Right cardiac atrium (tissue), 5 donors: ENCODE results near the gene MYO19. TPM values are rescaled to one million over a fixed set of nuclear protein-coding genes. Genes with fewer than 3 reads are reported as not detected.
"Not testable (repeated sequence)": the region's sequence is repeated elsewhere in the genome, so short reads cannot be mapped to it uniquely, and the experiment has no call there.

Experiments
- ATAC-seq, 2 donors: fragments of 200-7000 bp; cut with Tn5 transposase; one replicate each; pipeline versions ENCODE4 v1.8.0 to v1.9.1; 2020; ENCODE audit warnings: moderate library complexity in 2 of 2, mild to moderate bottlenecking in 1 of 2
- DNase-seq, 3 donors: peaks; one replicate each; pipeline ENCODE4 v3.0.0-alpha.2; 2020
- H3K27ac ChIP-seq: one replicate; pipeline ENCODE4 v1.5.1; 2013; ENCODE audit warnings: mild to moderate bottlenecking, low read length, control low read depth, moderate library complexity
- H3K27me3 ChIP-seq: one replicate; pipeline ENCODE4 v1.6.1; 2013; ENCODE audit not compliant: control insufficient read depth, insufficient read depth
- H3K4me1 ChIP-seq: one replicate; pipeline ENCODE4 v1.6.1; 2013; ENCODE audit warnings: low read length; ENCODE audit not compliant: control insufficient read depth, insufficient read depth
- H3K4me3 ChIP-seq: one replicate; pipeline ENCODE4 v1.5.1; 2013; ENCODE audit warnings: low read length, control low read depth
- H3K9me3 ChIP-seq: one replicate; pipeline ENCODE4 v1.6.1; 2013; ENCODE audit warnings: low read length; ENCODE audit not compliant: control insufficient read depth
- WGBS: extraction: QIAGEN DNeasy Blood & Tissue Kit; methylation state at CpG from one replicate; pipeline ENCODE4 v1.1.7; 2013; 5-methylcytosine and 5-hydroxymethylcytosine counted together
- intact Hi-C, 4 donors: fragments of 100-400 bp; cut with DNase I; formaldehyde crosslinking; loops; one replicate each; pipeline versions ENCODE4 v1.11.0 to v1.14.0; 2022 to 2023
- polyA plus RNA-seq: library from polyadenylated mRNA; stranded (reverse); fragments of 200-250 nt; gene quantifications from one replicate; pipeline ENCODE4 v1.2.3, GENCODE V29; 2013
- total RNA-seq, 4 donors: library from RNA; stranded (reverse); fragmentation: NEBNext Ultra II Directional; extraction: Animal tissue kit (Norgen Biotek cat#: 25700); gene quantifications; one replicate each; pipeline ENCODE4 v1.2.1, GENCODE V29; 2021
- donor health status: healthy with polysubstance abuse.
- donor health status: DM: no; HTN: yes; CAD: no.
- donor health status: DM: no; HTN: no; CAD: no.
- donor health status: DM: no; HTN: yes; CAD: no; lungs with severe emphysema.
- donor health status: DM: yes; HTN: yes; CAD: no.

The MYO19 gene
- total and polyA plus RNA-seq, 5 donors: 10.7 to 21.4 (median 16.2) TPM

DNA sequence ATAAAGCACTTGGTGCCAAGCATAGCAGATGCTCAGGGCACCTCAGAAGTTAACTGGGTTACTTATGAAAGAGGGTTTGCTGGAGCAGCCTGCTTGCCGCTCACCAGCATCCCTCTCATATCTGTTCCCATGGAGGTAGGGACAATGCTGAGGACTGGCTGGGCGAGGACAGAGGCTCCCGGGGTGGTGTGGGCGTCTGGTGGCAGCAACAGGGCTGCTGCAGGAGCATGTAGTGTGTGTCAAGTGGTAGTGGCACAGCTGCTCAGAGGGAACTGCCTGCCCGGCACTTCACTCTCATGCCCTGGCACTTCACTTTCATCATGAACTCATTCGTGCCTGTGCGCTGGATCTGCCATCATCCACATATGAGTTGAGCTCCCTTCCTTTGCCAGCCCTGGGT, 75.1 kb downstream of the MYO19 start:
- Histone ChIP-seq H3K4me1 (no peaks in the 10 kb centered on the region), H3K9me3 (no peaks in the 10 kb centered on the region), H3K27ac (no peak overlapping the region), H3K4me3 (no peak overlapping the region), H3K27me3 (no peaks in the 10 kb centered on the region)
- no peak for ATAC-seq
- intact Hi-C loops: no loop called here
- WGBS: 69% methylated on average over 7 of the region's 7 CpGs
- no peak for DNase-seq

- WGBS: 92% methylated on average over 5 of the region's 5 CpGs
- H3K27me3 ChIP-seq: no peaks in the 10 kb centered on the region
These were observed 75.6 kb downstream of the MYO19 start for GRCh38 chr17:36459045-36459444.

DNA sequence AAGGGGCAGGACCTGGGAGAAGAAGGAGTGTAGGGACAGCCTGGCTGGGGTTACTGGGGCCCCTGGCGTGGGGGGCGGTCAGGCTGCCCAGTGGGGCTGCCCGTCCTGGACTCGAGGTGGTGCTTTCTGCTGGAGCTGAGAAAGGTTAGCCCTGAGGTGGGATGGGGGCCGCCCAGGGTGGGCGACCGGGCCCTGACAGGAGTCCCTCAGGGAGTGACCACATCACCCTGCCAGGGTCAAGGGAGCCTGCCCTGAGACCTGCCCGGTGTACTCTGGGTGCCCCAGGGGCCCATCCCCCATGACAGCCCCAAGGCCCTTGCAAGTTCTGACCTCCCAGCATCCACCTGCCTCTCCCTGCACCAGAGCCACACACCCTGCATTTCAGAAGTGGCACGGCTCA, 77.0 kb downstream of the MYO19 start:
- H3K4me1 ChIP-seq, H3K27me3 ChIP-seq, H3K9me3 ChIP-seq, H3K4me3 ChIP-seq, ATAC-seq, H3K27ac ChIP-seq, intact Hi-C loops, DNase-seq: not testable (repeated sequence)
- WGBS: 86% methylated on average over 9 of the region's 9 CpGs

More at GRCh38 chr17:36459045-36459444, 75.6 kb downstream of the MYO19 start:
- DNase-seq (no peak), ATAC-seq (no peak)
- no peak overlapping the region for H3K4me3 ChIP-seq
- H3K27ac ChIP-seq: no peak overlapping the region
- H3K9me3 ChIP-seq: no peaks in the 10 kb centered on the region
- intact Hi-C loops: no loop called here
- H3K4me1 ChIP-seq: no peaks in the 10 kb centered on the region

DNA sequence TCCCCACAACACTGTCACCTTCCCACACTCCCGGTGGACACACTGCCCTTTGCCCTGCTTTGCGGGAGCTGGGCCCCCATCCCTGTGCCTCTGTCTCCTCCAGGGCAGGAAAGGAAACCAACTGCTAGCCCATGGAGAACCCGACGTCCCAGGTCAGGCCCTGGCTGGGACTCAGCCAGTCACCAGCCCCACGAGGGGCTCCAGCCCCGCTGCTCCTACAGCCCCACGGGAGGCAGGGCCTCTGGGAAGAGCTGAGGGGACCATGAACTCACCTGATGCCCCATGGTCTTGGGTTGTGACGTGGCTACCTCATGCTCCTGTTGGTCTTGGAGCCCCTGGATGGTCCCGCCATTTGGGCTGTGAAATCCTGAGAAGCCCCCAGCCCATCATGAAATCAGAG, 81.8 kb downstream of the MYO19 start:
- H3K4me3 ChIP-seq, DNase-seq, H3K27ac ChIP-seq, intact Hi-C loops, H3K9me3 ChIP-seq, ATAC-seq, H3K4me1 ChIP-seq, H3K27me3 ChIP-seq: not testable (repeated sequence)
- 75% methylated on average over 9 of the region's 9 CpGs for WGBS

- ATAC-seq, intact Hi-C loops: not testable (repeated sequence)
- 59% methylated on average over 11 of the region's 15 CpGs for WGBS
These were observed 84.7 kb downstream of the MYO19 start for GRCh38 chr17:36449997-36450396.

More at GRCh38 chr17:36449997-36450396, 84.7 kb downstream of the MYO19 start:
- not testable (repeated sequence) for H3K27ac ChIP-seq, H3K4me1 ChIP-seq, H3K27me3 ChIP-seq, DNase-seq, H3K4me3 ChIP-seq, H3K9me3 ChIP-seq

Other genes with a start within 250 kb of the MYO19 start
- gene TBC1D3G, start 211.0 kb downstream of the MYO19 start, total RNA-seq: not detected
- 2.7 TPM for gene TBC1D3G, start 211.0 kb downstream of the MYO19 start, polyA plus RNA-seq
- gene TBC1D3H, start 146.4 kb downstream of the MYO19 start, total RNA-seq: not detected
- gene TBC1D3H, start 146.4 kb downstream of the MYO19 start, polyA plus RNA-seq: not detected
- gene ZNHIT3, start 48.2 kb downstream of the MYO19 start, total RNA-seq: 10 to 100 TPM; 17.7 to 24.0 (median 23.6) TPM
- 32.3 TPM for gene ZNHIT3, start 48.2 kb downstream of the MYO19 start, polyA plus RNA-seq
- gene PIGW, start 119 bp upstream of the MYO19 start, total RNA-seq: 1 to 10 TPM; 3.7 to 8.4 (median 4.4) TPM
- 3.5 TPM for gene PIGW, start 119 bp upstream of the MYO19 start, polyA plus RNA-seq
- 10 to 100 TPM; 44.3 to 51.6 (median 46.6) TPM for gene GGNBP2, start 10.1 kb upstream of the MYO19 start, total RNA-seq
- gene GGNBP2, start 10.1 kb upstream of the MYO19 start, polyA plus RNA-seq: 36.2 TPM
- gene DHRS11, start 57.0 kb upstream of the MYO19 start, total RNA-seq: 10 to 100 TPM; 14.3 to 24.5 (median 20.3) TPM
- 23.7 TPM for gene DHRS11, start 57.0 kb upstream of the MYO19 start, polyA plus RNA-seq
- gene MRM1, start 66.7 kb upstream of the MYO19 start, total RNA-seq: 1 to 10 TPM; 4.4 to 7.8 (median 5.0) TPM
- gene MRM1, start 66.7 kb upstream of the MYO19 start, polyA plus RNA-seq: 5.2 TPM